ENCODE data around the gene SLC2A8. TPM values are rescaled to one million over a fixed set of nuclear protein-coding genes. Genes with fewer than 3 reads are reported as not detected.

The SLC2A8 gene
- total and polyA plus RNA-seq, 2 experiments from 2014 or later: 9.6 to 9.9 TPM

GRCh38 chr9:127404631-127405030 is 7.7 kb downstream of the SLC2A8 start:
- no peak overlapping the region for H3K4me2 ChIP-seq (ENCODE audit: unreplicated experiment)
- in situ Hi-C loops (cut with MboI): no loop called here
- no peak overlapping the region for H3K4me3 ChIP-seq
- H3K27ac ChIP-seq: no peak overlapping the region
- TF ChIP-seq EZH2phosphoT487 (IDR thresholded peaks at IDR 0.05; ENCODE audit: insufficient read depth, low read depth) (no peak), EZH2 (IDR thresholded peaks at IDR 0.05; ENCODE audit: insufficient read depth, poor library complexity, severe bottlenecking) (no peak)
- H3K9me2 ChIP-seq (ENCODE audit: insufficient read depth): no peaks in the 10 kb centered on the region
- no peaks in the 10 kb centered on the region for H3K79me2 ChIP-seq (ENCODE audit: insufficient read depth)
- no peaks in the 10 kb centered on the region for H3K4me1 ChIP-seq (ENCODE audit: insufficient read depth)
- H3K9me3 ChIP-seq (ENCODE audit: low read depth): no peaks in the 10 kb centered on the region
- H3K27me3 ChIP-seq (replicated peaks; ENCODE audit: insufficient read depth): no peaks in the 10 kb centered on the region
- no peak overlapping the region for H2AFZ ChIP-seq
- H4K20me1 ChIP-seq (ENCODE audit: insufficient read depth): no peaks in the 10 kb centered on the region
- no peak for DNase-seq
- no peaks in the 10 kb centered on the region for H3K36me3 ChIP-seq (ENCODE audit: low read depth)
- H3K9ac ChIP-seq: no peak overlapping the region
- WGBS, 2 experiments (ENCODE audit: low coverage in 1 of 2, low lambda C conversion rate in 2 of 2, missing lambda C conversion rate in 2 of 2): 92 to 93% methylated on average over 21 to 23 of the region's 23 CpGs
- H3F3A ChIP-seq (ENCODE audit: insufficient read depth): no peaks in the 10 kb centered on the region

- Histone ChIP-seq H3F3A (ENCODE audit: insufficient read depth) (no peaks in the 10 kb centered on the region), H4K20me1 (ENCODE audit: insufficient read depth) (no peaks in the 10 kb centered on the region), H3K4me2 (ENCODE audit: unreplicated experiment) (no peak overlapping the region), H3K79me2 (ENCODE audit: insufficient read depth) (no peaks in the 10 kb centered on the region), H3K9me3 (ENCODE audit: low read depth) (no peaks in the 10 kb centered on the region), H2AFZ (no peak overlapping the region), H3K4me3 (no peak overlapping the region), H3K27ac (no peak overlapping the region), H3K4me1 (ENCODE audit: insufficient read depth) (no peaks in the 10 kb centered on the region), H3K9ac (no peak overlapping the region), H3K36me3 (ENCODE audit: low read depth) (no peaks in the 10 kb centered on the region), H3K27me3 (replicated peaks; ENCODE audit: insufficient read depth) (no peaks in the 10 kb centered on the region), H3K9me2 (ENCODE audit: insufficient read depth) (no peaks in the 10 kb centered on the region)
- in situ Hi-C loops (cut with MboI): no loop called here
- no peak for DNase-seq
- TF ChIP-seq EZH2 (IDR thresholded peaks at IDR 0.05; ENCODE audit: insufficient read depth, poor library complexity, severe bottlenecking): no peak
- 95 to 96% methylated on average over 20 of the region's 20 CpGs for WGBS, 2 experiments (ENCODE audit: low coverage in 1 of 2, low lambda C conversion rate in 2 of 2, missing lambda C conversion rate in 2 of 2)
Observed at GRCh38 chr9:127405344-127406125, 8.6 kb downstream of the SLC2A8 start.

- WGBS, 2 experiments (ENCODE audit: low coverage in 1 of 2, low lambda C conversion rate in 2 of 2, missing lambda C conversion rate in 2 of 2): 92 to 95% methylated on average over 13 of the region's 13 CpGs
- Histone ChIP-seq H3K27me3 (replicated peaks; ENCODE audit: insufficient read depth) (no peaks in the 10 kb centered on the region), H3K9ac (no peak overlapping the region), H3K27ac (no peak overlapping the region), H3K4me2 (ENCODE audit: unreplicated experiment) (no peak overlapping the region), H3K9me3 (ENCODE audit: low read depth) (no peaks in the 10 kb centered on the region), H4K20me1 (ENCODE audit: insufficient read depth) (no peaks in the 10 kb centered on the region), H3K9me2 (ENCODE audit: insufficient read depth) (no peaks in the 10 kb centered on the region), H3K79me2 (ENCODE audit: insufficient read depth) (no peaks in the 10 kb centered on the region), H3K36me3 (ENCODE audit: low read depth) (no peaks in the 10 kb centered on the region), H2AFZ (no peak overlapping the region), H3F3A (ENCODE audit: insufficient read depth) (no peaks in the 10 kb centered on the region), H3K4me3 (no peak overlapping the region), H3K4me1 (ENCODE audit: insufficient read depth) (no peaks in the 10 kb centered on the region)
- DNase-seq: no peak
- TF ChIP-seq EZH2phosphoT487 (IDR thresholded peaks at IDR 0.05; ENCODE audit: insufficient read depth, low read depth) (no peak), EZH2 (IDR thresholded peaks at IDR 0.05; ENCODE audit: insufficient read depth, poor library complexity, severe bottlenecking) (no peak)
- in situ Hi-C loops (cut with MboI): no loop called here
Observed at GRCh38 chr9:127406799-127407491, 10.0 kb downstream of the SLC2A8 start.

GRCh38 chr9:127407492-127407843 is 10.5 kb downstream of the SLC2A8 start:
- Histone ChIP-seq H4K20me1 (ENCODE audit: insufficient read depth) (no peaks in the 10 kb centered on the region), H2AFZ (no peak overlapping the region), H3K27me3 (replicated peaks; ENCODE audit: insufficient read depth) (no peaks in the 10 kb centered on the region), H3K4me1 (ENCODE audit: insufficient read depth) (no peaks in the 10 kb centered on the region), H3K36me3 (ENCODE audit: low read depth) (no peaks in the 10 kb centered on the region), H3K4me3 (no peak overlapping the region), H3K9me3 (ENCODE audit: low read depth) (no peaks in the 10 kb centered on the region), H3K4me2 (ENCODE audit: unreplicated experiment) (no peak overlapping the region), H3K27ac (no peak overlapping the region), H3F3A (ENCODE audit: insufficient read depth) (no peaks in the 10 kb centered on the region), H3K9me2 (ENCODE audit: insufficient read depth) (no peaks in the 10 kb centered on the region), H3K79me2 (ENCODE audit: insufficient read depth) (no peaks in the 10 kb centered on the region), H3K9ac (no peak overlapping the region)
- in situ Hi-C loops (cut with MboI): no loop called here
- 97 to 99% methylated on average over 6 of the region's 6 CpGs for WGBS, 2 experiments (ENCODE audit: low coverage in 1 of 2, low lambda C conversion rate in 2 of 2, missing lambda C conversion rate in 2 of 2)
- no peak for TF ChIP-seq EZH2phosphoT487 (IDR thresholded peaks at IDR 0.05; ENCODE audit: insufficient read depth, low read depth)
- no peak for DNase-seq

All from GM23248 (cell line).